NCI-H1436 (cell line): ENCODE measurements around the gene SPIRE1.
"Not testable (repeated sequence)": the region's sequence is repeated elsewhere in the genome, so short reads cannot be mapped to it uniquely, and the experiment has no call there.

ENCODE experiments used
- DNase-seq: peaks from one replicate; lab custom pipeline; 2025; lab: John Stamatoyannopoulos, UW

The SPIRE1 gene

GRCh38 chr18:12485479-12486105 lies 172.3 kb downstream of the SPIRE1 start:
- no peak for DNase-seq

DNA sequence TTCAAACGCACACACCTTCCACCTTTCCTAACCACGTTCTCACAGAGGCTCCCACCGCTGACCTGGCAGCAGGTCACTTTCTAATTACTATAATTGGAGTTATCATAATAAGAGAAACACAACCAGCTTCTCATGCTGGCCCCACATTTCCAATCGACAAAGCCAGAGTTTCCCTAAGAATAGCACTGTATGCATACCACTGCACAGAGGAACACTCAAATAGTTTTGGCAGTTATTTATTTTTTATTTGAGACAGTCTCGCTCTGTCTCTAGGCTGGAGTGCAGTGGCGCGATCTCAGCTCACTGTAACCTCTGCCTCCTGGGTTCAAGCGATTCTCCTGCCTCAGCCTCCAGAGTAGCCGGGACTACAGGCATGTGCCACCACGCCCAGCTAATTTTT lies 176.0 kb downstream of the SPIRE1 start:
- DNase-seq = not testable (repeated sequence)

GRCh38 chr18:12479982-12480381 lies 177.9 kb downstream of the SPIRE1 start:
- DNase-seq = no peak

DNA sequence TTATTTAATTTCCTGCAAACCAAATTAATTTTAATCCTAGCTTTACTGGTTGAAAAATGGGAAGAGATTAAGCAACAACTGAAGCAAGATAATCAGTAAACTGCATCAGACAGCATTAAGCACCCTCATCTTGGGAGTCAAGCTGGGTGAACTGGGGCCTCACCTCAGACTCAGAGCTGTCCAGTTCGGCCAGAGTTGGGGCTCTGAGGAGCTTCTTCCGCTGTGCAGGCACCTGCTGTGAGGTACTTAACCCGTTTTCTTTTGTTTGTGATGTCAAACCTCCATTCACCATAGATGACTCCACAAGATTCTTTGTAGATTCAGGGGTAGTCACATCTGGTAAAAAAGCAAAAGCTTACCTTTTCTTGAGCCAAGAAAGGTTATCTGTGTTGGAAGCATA lies 178.4 kb downstream of the SPIRE1 start:
- DNase-seq = no peak

GRCh38 chr18:12478269-12479047 lies 179.4 kb downstream of the SPIRE1 start:
- no peak for DNase-seq

GRCh38 chr18:12477606-12478005 lies 180.3 kb downstream of the SPIRE1 start:
- no peak for DNase-seq

DNA sequence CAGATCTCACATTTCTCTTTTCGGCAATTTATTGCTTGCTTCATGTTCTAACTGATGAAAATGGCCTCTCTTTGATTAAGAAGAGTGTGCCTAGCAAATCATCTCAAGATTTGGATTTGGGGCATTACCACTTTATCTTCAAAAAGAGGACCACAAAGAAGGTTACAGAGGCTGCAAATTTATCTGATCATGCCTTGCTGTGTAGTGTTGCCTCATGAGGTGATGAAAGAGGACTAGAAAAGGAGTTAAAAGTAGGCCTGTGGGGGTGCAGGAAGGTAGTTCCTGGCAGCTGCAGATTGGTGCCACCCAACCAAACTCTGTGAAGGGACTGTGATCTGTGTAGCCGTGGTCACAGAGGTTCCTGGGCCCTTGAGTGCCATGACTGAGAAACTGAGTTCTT lies 181.0 kb downstream of the SPIRE1 start:
- DNase-seq = no peak

DNA sequence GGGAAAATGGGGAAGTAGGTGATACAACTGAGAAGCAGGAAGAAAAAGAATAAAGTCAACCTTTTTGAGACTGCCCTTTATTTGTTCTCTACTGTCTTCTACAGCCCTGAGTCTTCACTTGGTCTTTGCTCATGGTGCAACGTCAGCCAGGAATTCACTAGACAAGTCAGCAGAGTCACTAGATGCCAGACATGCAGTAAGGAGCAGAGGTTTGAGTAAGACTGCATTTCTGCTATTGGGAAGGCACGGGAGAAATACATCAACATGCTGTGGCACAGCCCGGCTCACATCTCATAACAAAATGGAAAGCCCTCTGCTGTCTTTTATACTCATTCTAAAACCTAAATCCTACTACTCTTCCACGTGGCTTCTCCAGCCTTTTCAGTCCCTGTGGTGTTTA lies 183.0 kb downstream of the SPIRE1 start:
- no peak for DNase-seq

DNA sequence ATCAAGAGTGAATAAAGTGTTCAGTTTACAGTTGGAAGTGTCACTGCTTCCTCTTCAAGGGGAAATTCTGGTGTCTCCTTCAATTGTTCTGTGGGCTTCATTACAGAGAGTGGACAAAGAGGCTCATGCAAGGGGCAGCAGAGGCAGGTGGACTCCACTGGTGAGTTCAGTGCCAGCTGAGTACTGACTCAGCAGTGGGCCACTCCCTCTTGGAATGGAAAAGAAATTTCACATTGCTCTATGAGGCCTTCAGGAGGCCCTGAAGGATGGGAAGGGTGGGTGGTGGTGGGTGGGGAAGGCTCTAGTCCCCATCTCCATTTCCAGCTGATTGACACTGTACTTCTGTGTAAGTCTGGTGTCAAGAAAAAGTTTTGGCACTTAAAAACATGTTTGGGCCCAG lies 183.8 kb downstream of the SPIRE1 start:
- no peak for DNase-seq

- DNase-seq = no peak
Observed at GRCh38 chr18:12470382-12471075, 187.4 kb downstream of the SPIRE1 start.

GRCh38 chr18:12468445-12468844 lies 189.5 kb downstream of the SPIRE1 start:
- DNase-seq = no peak

- no peak for DNase-seq
Observed at GRCh38 chr18:12464731-12465130, 193.2 kb downstream of the SPIRE1 start.

- DNase-seq = no peak
Observed at GRCh38 chr18:12463191-12463590, 194.7 kb downstream of the SPIRE1 start.

DNA sequence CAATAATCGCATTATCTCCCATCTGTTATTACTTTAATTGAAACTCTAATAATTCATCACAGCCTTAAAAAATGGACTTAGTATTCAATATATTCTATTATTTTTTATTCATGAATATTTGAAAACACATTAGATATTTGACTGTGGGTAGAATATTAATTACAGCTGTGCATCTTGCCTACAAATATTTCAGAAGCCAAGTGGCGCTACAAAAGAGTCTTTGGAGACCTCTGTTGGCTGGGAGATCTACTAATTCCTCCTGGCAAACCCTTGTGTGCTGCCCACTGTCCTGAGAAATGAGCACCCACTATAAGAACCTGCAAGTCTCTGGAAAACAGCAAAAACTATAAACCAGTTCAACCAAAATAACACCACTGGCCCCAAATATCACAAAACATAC lies 195.7 kb downstream of the SPIRE1 start:
- no peak for DNase-seq

DNA sequence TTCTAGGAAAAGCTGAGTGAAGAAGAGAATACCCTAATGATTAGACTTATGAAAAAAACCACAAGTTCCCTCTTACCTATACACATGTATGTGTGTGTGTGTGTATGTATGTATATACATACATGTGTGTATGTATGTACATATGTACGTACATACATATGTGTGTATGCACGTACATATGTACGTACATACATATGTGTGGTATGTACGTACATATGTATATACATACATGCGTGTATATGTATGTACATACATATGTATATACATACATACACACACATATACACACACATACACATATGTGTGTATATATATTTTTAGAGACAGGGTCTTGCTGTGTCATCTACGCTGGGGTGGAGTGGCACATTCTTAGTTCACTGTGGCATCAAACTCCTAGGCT lies 196.6 kb downstream of the SPIRE1 start:
- DNase-seq = no peak

- no peak for DNase-seq
Observed at GRCh38 chr18:12460874-12461273, 197.0 kb downstream of the SPIRE1 start.

GRCh38 chr18:12458771-12459170 lies 199.1 kb downstream of the SPIRE1 start:
- no peak for DNase-seq

DNA sequence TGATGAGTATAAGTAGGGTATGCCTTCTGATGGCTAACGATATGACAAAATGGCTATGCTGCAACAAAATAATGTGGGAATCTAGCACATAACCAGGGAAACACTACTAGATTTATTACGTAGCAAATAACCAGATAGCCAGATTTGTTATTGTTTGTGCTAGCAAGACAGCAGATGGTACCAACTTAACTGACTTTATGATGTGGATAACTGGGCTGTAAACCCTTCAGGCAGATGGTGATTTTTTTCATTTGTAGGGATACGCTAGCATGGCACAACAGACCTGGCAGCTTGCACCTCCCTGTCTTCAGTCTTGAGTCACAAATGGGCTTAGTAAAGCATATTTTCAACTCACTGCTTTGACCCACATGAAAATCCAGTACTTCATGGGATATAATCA lies 201.5 kb downstream of the SPIRE1 start:
- no peak for DNase-seq

- DNase-seq = no peak
Observed at GRCh38 chr18:12455496-12455895, 202.4 kb downstream of the SPIRE1 start.

- no peak for DNase-seq
Observed at GRCh38 chr18:12452784-12453183, 205.1 kb downstream of the SPIRE1 start.

DNA sequence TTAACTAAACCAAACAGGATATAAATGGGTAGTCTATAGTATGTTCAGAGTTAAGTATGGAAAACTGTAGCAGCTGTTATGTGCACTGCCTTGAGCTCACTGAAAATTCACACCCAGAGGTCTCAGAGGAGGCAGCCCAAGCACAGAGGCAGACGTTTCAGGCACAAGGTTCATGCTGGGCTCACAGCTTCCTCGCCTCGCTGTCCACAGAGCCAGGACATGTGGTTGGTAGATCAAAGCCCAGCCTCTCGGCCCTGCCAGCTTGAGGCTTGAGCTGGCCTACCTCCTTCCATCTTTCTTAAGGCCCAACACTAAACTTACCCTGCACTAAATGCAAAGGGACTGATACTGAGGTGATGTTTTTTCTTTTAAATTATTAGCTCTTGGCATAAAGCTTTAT lies 206.5 kb downstream of the SPIRE1 start:
- DNase-seq = no peak

DNA sequence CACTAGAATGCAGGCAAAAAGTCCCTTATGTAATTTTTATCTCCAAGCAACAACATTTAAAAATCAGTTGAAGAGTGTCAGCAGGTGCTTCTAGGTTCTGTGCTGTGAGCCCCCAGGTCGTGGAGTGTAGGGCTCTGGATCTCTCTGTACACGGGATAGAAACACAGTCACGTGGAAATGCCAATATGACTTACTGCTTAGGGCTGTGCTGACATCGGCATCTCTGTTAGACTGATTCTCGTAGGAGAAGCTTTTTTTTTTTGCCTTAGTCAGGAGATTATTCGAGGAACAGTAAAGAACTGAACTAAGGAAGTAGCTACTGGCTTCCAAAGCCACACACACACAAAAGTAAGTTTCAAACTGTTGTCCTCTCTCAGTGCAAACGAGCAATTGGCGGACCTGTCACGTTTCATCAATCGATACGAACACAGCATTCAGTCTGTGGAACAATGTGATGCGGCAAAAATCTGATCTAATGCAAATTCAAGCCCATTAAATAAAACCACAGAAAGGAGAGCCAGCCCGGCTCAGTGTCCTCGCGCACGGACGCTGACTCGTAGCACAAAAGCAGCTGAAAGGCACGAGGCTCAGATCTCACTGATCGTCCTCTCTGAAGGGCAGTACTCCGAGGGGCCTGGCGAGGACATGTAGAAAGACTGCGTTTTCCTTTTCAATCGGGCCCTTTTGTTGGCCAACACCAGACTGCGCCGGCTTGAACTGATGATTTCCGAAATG lies 208.7 kb downstream of the SPIRE1 start:
- no peak for DNase-seq

GRCh38 chr18:12445554-12445953 lies 212.4 kb downstream of the SPIRE1 start:
- DNase-seq = no peak
